Measurements from ENCODE around the gene HLA-B.
"Not testable (repeated sequence)": the region's sequence is repeated elsewhere in the genome, so short reads cannot be mapped to it uniquely, and the experiment has no call there.

HLA-B gene

DNA sequence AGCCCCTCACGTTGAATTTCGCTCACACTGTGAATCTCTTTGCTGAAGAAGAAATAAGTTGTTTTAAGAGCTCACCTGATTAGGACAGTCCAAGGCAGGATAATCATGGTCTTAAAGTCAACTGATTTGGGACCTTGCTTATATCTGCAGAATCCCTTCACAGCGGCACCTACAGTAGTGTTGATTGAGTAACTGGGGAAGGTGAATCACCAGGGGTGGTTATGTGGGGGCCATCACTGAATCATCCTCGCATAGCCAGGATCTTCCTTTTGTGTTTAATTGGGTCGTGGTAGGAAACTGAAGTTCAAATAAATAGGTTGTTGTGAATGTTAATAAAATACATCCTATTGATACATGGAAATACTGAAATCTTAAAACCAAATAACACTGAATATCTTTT, 26.2 kb upstream of the HLA-B start:
- DNase-seq (ENCODE audit: low read depth in 2 of 2) = no peak

DNA sequence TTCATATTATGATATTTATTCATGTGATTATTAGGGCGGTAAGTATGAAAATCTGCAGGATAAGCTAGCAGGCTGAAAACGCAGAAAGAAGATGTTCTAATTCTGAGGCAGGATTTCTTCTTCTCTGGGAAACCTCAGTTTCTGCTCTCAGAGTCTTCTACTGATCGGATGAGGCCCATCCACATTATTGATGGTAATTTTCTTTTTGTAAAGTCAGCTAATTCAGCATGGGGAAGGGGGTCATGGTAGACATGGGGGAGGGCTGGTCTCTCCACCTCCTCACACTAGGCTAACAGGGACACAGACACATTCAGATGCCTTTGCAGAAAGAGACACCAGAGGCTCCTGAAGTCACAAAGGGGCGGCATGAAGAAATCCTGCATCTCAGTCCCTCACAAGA, 24.7 kb upstream of the HLA-B start:
- no peak for DNase-seq (ENCODE audit: low read depth in 2 of 2)

GRCh38 chr6:31379850-31380249, 22.9 kb upstream of the HLA-B start:
- no peak for DNase-seq (ENCODE audit: low read depth in 2 of 2)

DNA sequence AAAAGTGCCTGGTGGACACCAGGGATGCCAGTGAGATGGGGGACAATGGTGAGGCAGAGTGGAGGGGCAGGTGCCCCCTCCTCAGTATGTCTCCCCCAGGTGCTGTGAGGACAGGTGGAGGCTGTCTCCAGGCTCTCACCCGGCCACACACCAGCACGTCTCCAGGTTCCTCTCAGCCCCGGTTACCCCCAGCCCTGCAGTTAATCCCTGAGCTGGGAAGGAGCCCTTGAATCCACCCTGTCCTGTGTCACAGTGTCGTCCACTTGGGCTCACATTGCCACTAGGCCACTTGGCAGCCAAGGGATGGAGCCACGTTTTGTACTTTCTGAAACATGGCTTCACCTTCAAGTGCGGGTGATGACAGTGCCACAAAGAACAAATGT, 21.7 kb upstream of the HLA-B start:
- no peak for DNase-seq (ENCODE audit: low read depth in 2 of 2)

DNA sequence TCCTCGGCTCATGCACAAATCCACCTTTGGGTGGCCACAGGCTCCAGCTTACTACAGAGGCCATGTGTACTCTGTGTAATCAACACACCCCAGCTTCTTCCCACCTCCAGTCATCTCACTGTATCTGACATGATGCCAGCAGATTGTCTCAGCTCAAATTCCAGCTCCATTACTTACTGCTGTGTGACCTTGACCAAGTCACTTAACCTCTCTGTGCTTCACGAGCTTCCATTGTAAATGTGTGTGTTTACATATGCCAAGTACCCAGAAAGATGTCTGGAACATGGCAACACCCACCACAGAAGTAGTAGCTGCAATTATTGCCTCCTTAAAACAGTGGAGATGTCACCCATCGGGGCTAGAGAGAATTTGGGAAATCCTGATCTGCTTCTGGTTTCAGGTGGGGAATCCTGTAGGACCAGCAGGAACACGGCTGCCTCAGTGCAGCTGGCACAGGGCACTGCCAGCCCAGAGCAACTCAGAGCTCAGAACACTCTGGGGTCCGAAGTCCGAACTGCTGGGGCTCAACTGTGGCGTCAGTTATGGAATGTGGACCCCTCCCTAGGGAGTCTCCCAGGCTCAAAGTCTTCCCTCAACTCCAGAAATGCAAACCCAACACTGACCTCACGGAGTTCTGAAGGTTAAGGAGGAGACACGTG, 21.2 kb upstream of the HLA-B start:
- DNase-seq (ENCODE audit: low read depth in 2 of 2) = no peak

DNA sequence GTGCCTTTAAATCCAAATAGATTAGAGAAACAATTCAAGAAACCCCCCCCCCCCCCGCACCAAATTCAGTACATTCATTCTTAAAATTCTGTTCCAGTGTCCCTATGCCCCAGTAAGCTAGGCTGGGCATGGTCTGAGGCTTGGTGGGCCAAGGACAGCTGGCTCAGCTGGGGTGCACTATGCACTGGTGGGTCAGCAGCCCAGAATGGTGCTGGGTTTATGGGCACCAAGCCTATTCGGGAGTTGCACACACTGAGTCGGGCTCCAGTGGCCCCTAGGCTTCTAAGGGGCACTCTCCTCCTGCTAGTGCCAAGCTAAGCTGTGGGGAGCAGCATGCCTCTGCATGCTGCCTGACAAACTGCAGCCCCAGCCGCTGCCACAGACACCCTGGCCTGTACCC, 20.1 kb upstream of the HLA-B start:
- DNase-seq (ENCODE audit: low read depth in 2 of 2) = no peak

GRCh38 chr6:31375699-31376098, 18.7 kb upstream of the HLA-B start:
- DNase-seq (ENCODE audit: low read depth in 2 of 2) = no peak

DNA sequence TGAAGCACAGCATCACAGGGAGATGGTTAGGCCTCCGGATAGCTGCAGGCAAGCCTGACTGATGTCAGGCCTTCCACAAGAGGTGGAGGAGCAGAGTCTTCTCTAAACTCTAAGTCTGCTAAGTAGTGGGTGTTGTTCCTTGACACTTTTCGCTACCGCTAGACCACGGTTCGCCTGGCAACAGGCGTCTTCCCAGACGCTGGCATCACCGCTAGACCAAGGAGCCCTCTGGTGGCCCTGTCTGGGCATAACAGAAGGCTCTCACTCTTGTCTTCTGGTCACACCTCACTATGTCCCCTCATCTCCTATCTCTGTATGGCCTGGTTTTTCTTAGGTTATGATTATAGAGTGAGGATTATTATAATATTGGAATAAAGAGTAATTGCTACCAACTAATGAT, 17.1 kb upstream of the HLA-B start:
- DNase-seq (ENCODE audit: low read depth in 2 of 2) = not testable (repeated sequence)

DNA sequence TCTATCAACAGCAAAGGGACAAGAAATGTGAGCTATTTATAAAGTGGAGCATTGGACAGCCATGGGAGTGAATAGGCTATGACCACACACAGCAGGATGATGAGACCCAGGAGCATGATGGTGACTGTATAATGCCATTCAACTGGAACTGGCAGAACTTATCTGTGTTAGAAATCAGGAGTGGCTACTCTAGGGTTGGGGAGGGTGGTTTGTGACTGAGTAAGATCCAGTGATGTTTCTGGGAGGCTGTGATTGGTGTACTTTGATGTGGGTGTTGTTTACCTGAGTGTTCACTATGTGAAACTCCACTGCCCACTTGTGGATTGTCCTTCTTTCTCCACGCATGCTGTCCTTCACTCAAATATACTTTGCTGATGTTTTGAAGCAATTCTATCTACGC, 11.5 kb upstream of the HLA-B start:
- no peak for DNase-seq (ENCODE audit: low read depth in 2 of 2)

GRCh38 chr6:31366693-31367470, 9.9 kb upstream of the HLA-B start:
- DNase-seq (ENCODE audit: low read depth in 2 of 2) = peak; percentile 77 to 89

GRCh38 chr6:31365864-31366263, 8.9 kb upstream of the HLA-B start:
- no peak for DNase-seq (ENCODE audit: low read depth in 2 of 2)

DNA sequence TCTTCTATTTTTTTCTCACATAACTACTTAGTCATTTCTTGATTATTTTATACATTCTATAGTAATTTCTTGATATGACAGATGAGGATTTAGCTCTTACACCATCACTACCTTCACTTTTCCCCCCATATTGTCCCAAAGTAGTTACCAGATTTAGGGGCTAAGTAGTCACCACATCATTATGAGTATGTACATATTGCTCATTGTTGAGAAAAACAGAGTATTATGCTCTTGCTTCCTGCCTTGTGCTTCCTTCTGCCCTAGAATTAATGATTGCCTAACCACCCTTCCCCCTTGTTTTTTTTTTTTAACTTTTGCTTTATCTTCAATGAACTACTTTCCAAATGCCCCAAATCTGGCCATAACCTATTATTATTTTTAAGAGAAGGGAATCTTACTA, 6.8 kb upstream of the HLA-B start:
- no peak for DNase-seq (ENCODE audit: low read depth in 2 of 2)

GRCh38 chr6:31362751-31363150, 5.8 kb upstream of the HLA-B start:
- no peak for DNase-seq (ENCODE audit: low read depth in 2 of 2)

DNA sequence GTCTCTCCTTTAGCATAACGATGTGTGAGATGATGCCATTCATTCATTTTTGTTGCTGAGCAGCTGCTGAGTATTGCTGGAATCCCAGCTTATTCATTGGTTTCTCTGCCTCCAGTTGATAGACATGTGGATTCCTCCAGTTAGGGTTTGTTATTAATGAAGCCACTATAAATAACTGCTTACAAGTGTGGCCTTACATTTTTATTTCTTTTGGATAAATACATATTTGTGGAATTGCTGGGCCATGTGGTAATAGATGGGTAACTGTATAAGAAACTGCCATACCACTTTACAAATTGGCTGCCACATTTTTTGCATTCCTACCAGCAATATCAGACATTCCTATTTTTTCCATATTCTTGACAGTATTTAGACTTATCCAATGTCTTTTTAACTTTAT, 2.6 kb upstream of the HLA-B start:
- no peak for DNase-seq (ENCODE audit: low read depth in 2 of 2)

DNA sequence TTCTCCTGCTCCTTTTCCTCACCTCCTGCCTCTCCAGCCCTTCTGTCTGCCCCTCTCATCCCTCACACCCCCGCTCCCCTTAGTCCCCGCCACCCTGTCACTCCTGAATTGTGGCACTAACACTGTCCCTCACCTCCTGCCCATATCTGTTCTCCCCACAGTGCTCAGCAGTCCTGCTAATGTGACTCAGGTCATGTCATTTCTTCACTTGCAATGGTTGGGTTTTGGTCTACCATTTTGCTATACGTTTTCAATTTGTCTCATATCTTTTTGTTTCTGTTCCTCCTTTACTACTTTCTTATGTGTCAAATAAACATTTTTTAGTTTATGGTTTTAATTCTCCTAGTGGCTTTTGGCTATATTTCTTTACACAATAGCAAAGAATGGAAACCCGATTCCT, 1.3 kb upstream of the HLA-B start:
- DNase-seq (ENCODE audit: low read depth in 2 of 2) = no peak

- DNase-seq (ENCODE audit: low read depth in 2 of 2) = no peak
These were observed 907 bp upstream of the HLA-B start for GRCh38 chr6:31357886-31358285.

DNA sequence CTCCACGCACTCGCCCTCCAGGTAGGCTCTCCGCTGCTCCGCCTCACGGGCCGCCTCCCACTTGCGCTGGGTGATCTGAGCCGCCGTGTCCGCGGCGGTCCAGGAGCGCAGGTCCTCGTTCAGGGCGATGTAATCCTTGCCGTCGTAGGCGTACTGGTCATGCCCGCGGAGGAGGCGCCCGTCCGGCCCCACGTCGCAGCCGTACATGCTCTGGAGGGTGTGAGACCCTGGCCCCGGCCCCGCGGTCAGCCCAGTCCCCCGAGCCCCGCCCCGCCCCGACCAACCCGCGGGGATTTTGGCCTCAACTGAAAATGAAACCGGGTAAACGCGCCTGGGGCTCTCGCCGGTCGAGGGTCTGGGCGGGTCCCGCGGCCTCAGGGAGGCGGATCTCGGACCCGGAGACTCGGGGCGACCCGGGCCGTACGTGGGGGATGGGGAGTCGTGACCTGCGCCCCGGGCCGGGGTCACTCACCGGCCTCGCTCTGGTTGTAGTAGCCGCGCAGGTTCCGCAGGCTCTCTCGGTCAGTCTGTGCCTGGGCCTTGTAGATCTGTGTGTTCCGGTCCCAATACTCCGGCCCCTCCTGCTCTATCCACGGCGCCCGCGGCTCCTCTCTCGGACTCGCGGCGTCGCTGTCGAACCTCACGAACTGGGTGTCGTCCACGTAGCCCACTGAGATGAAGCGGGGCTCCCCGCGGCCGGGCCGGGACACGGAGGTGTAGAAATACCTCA, 598 bp downstream of the HLA-B start:
- no peak for DNase-seq (ENCODE audit: low read depth in 2 of 2)

DNA sequence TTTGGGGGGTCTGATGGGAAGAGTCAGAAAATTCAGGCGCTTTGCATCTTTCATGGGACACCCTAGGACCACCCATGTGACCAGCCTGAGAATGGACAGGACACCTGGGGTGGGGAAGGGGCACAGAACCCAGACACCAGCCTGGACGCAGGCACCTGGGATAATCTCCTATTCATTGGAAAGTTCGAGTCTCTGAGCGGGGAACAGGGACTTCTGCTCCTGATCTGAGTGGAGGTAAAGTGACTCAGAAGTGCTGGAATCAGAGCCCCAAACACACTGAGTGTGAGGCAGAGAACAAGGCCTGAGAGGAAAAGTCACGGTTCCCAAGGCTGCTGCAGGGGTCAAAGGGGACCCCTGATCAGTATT, 1.4 kb downstream of the HLA-B start:
- no peak for DNase-seq (ENCODE audit: low read depth in 2 of 2)

GRCh38 chr6:31354864-31355582, 2.0 kb downstream of the HLA-B start:
- DNase-seq (ENCODE audit: low read depth in 2 of 2) = no peak

DNA sequence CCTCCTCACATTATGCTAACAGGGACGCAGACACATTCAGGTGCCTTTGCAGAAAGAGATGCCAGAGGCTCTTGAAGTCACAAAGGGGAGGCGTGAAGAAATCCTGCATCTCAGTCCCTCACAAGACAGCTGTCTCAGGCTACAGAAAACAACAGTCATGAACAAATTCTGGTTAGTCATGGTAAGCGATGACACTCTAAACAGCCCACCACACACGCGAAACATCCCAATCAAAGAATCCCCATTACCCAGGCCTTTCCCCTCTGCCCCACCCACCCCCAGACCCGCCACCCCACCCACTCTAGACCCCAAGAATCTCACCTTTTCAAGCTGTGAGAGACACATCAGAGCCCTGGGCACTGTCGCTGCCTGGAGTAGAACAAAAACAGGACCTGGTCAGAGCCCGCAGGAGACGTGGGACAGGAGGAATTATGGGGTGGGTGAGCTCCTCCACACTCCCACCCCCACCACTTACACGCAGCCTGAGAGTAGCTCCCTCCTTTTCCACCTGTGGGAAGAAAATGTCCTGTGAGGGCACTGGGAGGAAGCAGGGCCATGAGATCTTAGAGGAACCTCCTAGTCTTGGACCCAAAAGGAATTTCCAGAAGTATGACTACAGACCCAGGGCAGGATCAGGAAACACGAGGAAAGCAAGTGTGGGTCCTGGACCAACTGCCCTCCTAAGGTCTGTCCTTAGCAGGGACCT, 2.7 kb downstream of the HLA-B start:
- no peak for DNase-seq (ENCODE audit: low read depth in 2 of 2)

DNA sequence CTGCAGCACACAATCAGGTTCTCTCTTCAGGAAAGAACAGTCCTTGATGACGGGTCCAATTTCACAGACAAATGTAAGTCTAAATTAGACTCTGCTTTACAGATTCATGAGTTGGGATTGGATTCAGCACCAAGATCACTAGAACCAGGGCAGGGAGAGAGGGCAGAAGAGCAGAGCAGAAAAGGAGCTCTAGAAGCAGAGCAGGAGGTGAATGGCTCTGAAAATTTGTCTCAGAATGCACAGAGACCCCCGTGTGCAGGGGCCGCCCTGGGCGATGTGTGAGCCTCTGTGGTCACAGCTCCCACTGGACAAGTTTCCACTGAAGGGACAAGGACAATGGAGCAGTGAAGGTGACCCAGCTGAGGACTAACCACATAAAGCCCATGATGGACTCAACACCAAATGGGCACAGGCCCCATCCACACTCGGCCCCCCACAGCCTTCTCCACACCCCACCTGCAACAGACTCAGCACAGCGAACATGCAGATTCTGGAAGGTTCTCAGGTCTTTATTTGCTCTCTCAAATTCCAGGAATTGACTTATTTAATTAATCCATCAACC, 3.5 kb downstream of the HLA-B start:
- DNase-seq (ENCODE audit: low read depth in 2 of 2) = no peak
